OCI-LY7 (cell line): ENCODE results near the gene MTIF2. TPM values are rescaled to one million over a fixed set of nuclear protein-coding genes. Genes with fewer than 3 reads are reported as not detected.

ENCODE experiments used
- BruUV-seq: library from RNA; stranded (reverse); fragments of 400-500 nt; replicated peaks from 2 replicates; lab custom pipeline; 2021; lab: Mats Ljungman, UMichigan
- CTCF ChIA-PET: fragments of 300-600 bp; sonication (Branson Sonifier 250); formaldehyde crosslinking; loops from one replicate; lab custom pipeline; 2022; ENCODE audit warnings: antibody characterized with exemption; ENCODE audit not compliant: unreplicated experiment; lab: Charles Lee
- POLR2A ChIA-PET: fragments of 300-600 bp; sonication (Branson Sonifier 250); formaldehyde crosslinking; loops from one replicate; lab custom pipeline; 2022; ENCODE audit warnings: antibody characterized with exemption; lab: Charles Lee
- DNase-seq: peaks from one replicate; pipeline ENCODE4 v3.0.0-alpha.2; 2015; ENCODE audit warnings: low spot score
- H2AFZ ChIP-seq: fragments of 200-600 bp; sonication (generic), shearing (Covaris generic); 2 replicates; pipeline ENCODE4 v1.6.1; 2014; ENCODE audit warnings: mild to moderate bottlenecking, antibody characterized with exemption, low read length, moderate library complexity
- H3K27ac ChIP-seq: fragments of 200-600 bp; sonication (generic); 2 replicates; pipeline ENCODE4 v1.5.1; 2014; ENCODE audit warnings: mixed run types, low read depth, mild to moderate bottlenecking, moderate library complexity, low read length, inconsistent platforms; ENCODE audit not compliant: poor library complexity, severe bottlenecking
- H3K36me3 ChIP-seq: fragments of 200-600 bp; sonication (generic); 2 replicates; pipeline ENCODE4 v1.6.1; 2014; ENCODE audit warnings: mild to moderate bottlenecking, antibody characterized with exemption, low read length, moderate library complexity, mixed read lengths; ENCODE audit not compliant: insufficient read depth
- H3K4me1 ChIP-seq: fragments of 200-600 bp; sonication (generic); 2 replicates; pipeline ENCODE4 v1.5.1; 2014; ENCODE audit warnings: mild to moderate bottlenecking, low read length; ENCODE audit not compliant: insufficient read depth, poor library complexity, severe bottlenecking
- H3K4me2 ChIP-seq: fragments of 200-600 bp; sonication (generic); 2 replicates; pipeline ENCODE4 v1.6.1; 2014; ENCODE audit warnings: mild to moderate bottlenecking, low read length
- H3K4me3 ChIP-seq: fragments of 200-600 bp; sonication (generic); 2 replicates; pipeline ENCODE4 v1.5.1; 2014; ENCODE audit warnings: mild to moderate bottlenecking, low read depth, low read length; ENCODE audit not compliant: poor library complexity, severe bottlenecking
- H3K79me2 ChIP-seq: fragments of 200-600 bp; sonication (generic); 2 replicates; pipeline ENCODE4 v1.6.1; 2016; ENCODE audit warnings: low read depth, mild to moderate bottlenecking, low read length, moderate library complexity, mixed read lengths; ENCODE audit not compliant: insufficient read depth
- H3K9me2 ChIP-seq: fragments of 200-600 bp; sonication (generic); 2 replicates; pipeline ENCODE4 v1.6.1; 2016; ENCODE audit warnings: mild to moderate bottlenecking, low read length, mixed read lengths; ENCODE audit not compliant: insufficient read depth
- H3K9me3 ChIP-seq: fragments of 200-600 bp; sonication (generic); 2 replicates; pipeline ENCODE4 v1.6.1; 2014; ENCODE audit warnings: mild to moderate bottlenecking, mixed run types, low read length, mixed read lengths
- H4K20me1 ChIP-seq: fragments of 200-600 bp; sonication (generic); 2 replicates; pipeline ENCODE4 v1.6.1; 2014; ENCODE audit warnings: mild to moderate bottlenecking, antibody characterized with exemption, low read length, moderate library complexity, mixed read lengths; ENCODE audit not compliant: insufficient read depth
- CTCF ChIP-seq: fragments of 200-600 bp; sonication (generic); conservative IDR thresholded peaks from 2 replicates; pipeline ENCODE4 v1.5.1; 2014; ENCODE audit warnings: mild to moderate bottlenecking, antibody characterized with exemption, low read length, moderate library complexity, mixed read lengths
- EZH2phosphoT487 ChIP-seq: fragments of 200-600 bp; sonication (generic); IDR thresholded peaks from 2 replicates; pipeline ENCODE4 v1.6.1; 2018; ENCODE audit warnings: low read depth, borderline replicate concordance, mild to moderate bottlenecking, mixed run types, antibody characterized with exemption, low read length, moderate library complexity, mixed read lengths
- intact Hi-C: fragments of 100-400 bp; cut with micrococcal nuclease; formaldehyde crosslinking; loops from one replicate; pipeline ENCODE4 v1.10.0; 2022; ENCODE audit not compliant: unreplicated experiment
- total RNA-seq, 2 experiments: library from RNA; depleted of rRNA in 1 of 2; stranded (reverse); fragments of >200 nt in 1 of 2; shearing (Covaris generic) in 1 of 2; gene quantifications; 2 replicates each; pipeline ENCODE4 v1.2.3, GENCODE V29; 2014 to 2022

MTIF2 gene
- total RNA-seq, 2 experiments from 2014 or later, result 33.5 to 47.1 TPM

- CTCF ChIA-PET, result no interaction called here
- Histone ChIP-seq H3K36me3 (peaks cover 20% of the 10 kb centered on the region), H3K9me3 (no peaks in the 10 kb centered on the region), H3K4me2 (no peak overlapping the region), H3K79me2 (peaks cover 17% of the 10 kb centered on the region; the same call in 1 of the 2 replicates), H3K4me3 (no peak overlapping the region), H2AFZ (no peak overlapping the region), H3K9me2 (no peaks in the 10 kb centered on the region), H4K20me1 (no peaks in the 10 kb centered on the region), H3K4me1 (peaks cover 11% of the 10 kb centered on the region), H3K27ac (no peak overlapping the region)
- no peak for DNase-seq
- no peak for TF ChIP-seq CTCF
- TF ChIP-seq EZH2phosphoT487, result no peak
- POLR2A ChIA-PET, result interaction anchor here (0.5 to 1.0 kb wide), 2 partner anchors 8 to 659 kb away, joined by 3 to 5 read pairs; no protein-coding TSS in a partner anchor
- intact Hi-C loops, result no loop called here
- no TSS peak for BruUV-seq
Observed at GRCh38 chr2:55224761-55225261, 44.2 kb downstream of the MTIF2 start.

- Histone ChIP-seq H3K4me1 (peaks cover 11% of the 10 kb centered on the region), H3K9me2 (no peaks in the 10 kb centered on the region), H3K4me2 (no peak overlapping the region), H3K27ac (no peak overlapping the region), H4K20me1 (no peaks in the 10 kb centered on the region), H3K4me3 (no peak overlapping the region), H3K9me3 (no peaks in the 10 kb centered on the region), H3K79me2 (peaks cover 17% of the 10 kb centered on the region; the same call in 1 of the 2 replicates), H2AFZ (no peak overlapping the region), H3K36me3 (peaks cover 20% of the 10 kb centered on the region)
- intact Hi-C loops, result no loop called here
- ChIA-PET CTCF (interaction anchor here (0.7 kb wide), 1 partner anchor 214 kb away, joined by 3 read pairs; no protein-coding TSS in a partner anchor), POLR2A (interaction anchor here (0.6 kb wide), 1 partner anchor 57 kb away, joined by 3 read pairs; no protein-coding TSS in a partner anchor)
- no peak for DNase-seq
- no TSS peak for BruUV-seq
- no peak for TF ChIP-seq EZH2phosphoT487
- TF ChIP-seq CTCF, result no peak
Observed at GRCh38 chr2:55223958-55224760, 44.9 kb downstream of the MTIF2 start.

GRCh38 chr2:55213822-55214221 is 55.2 kb downstream of the MTIF2 start:
- DNase-seq, result no peak
- no peaks in the 10 kb centered on the region for H4K20me1 ChIP-seq
- TF ChIP-seq CTCF, result no peak
- TF ChIP-seq EZH2phosphoT487, result no peak
- ChIA-PET POLR2A (interaction anchor here (0.6 to 0.7 kb wide), 2 partner anchors 157 to 655 kb away, joined by 3 read pairs; no protein-coding TSS in a partner anchor), CTCF (no interaction called here)
- H3K36me3 ChIP-seq, result no peaks in the 10 kb centered on the region; the same call in 1 of the 2 replicates
- no peaks in the 10 kb centered on the region for H3K4me1 ChIP-seq
- H2AFZ ChIP-seq, result no peak overlapping the region
- H3K79me2 ChIP-seq, result no peaks in the 10 kb centered on the region
- no peaks in the 10 kb centered on the region for H3K9me3 ChIP-seq
- BruUV-seq, result no TSS peak
- no peak overlapping the region for H3K27ac ChIP-seq
- H3K4me2 ChIP-seq, result no peak overlapping the region
- H3K4me3 ChIP-seq, result no peak overlapping the region
- intact Hi-C loops, result no loop called here
- no peaks in the 10 kb centered on the region for H3K9me2 ChIP-seq
